ENCODE results near the gene PHOSPHO2.
A peak's percentile ranks its signal among the peaks of the same experiment; 100 is the strongest.
"Not testable (repeated sequence)": the region's sequence is repeated elsewhere in the genome, so short reads cannot be mapped to it uniquely, and the experiment has no call there.

The PHOSPHO2 gene

DNA sequence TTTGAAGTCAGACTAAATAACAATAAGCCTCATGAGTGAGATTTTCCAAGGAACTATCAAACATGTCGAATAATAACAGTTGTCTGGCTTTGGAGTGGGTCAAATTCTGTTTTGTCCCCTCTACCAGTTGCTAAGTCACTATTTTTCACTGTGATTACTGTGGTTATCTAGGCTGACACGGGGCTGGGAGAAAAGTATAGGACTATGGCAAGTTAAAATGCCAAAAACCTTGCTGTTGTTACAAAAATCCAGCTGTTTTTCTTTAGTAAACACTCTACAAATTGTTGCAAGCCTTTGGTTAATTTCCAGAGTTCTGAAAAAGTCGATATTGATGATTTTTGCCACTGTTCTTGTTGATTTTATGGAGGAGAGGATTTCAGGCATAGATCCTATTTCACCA, 1.6 kb upstream of the PHOSPHO2 start:
- no peak overlapping the region for H3K4me3 ChIP-seq (ENCODE audit: low read depth, low read length)
- no peak for DNase-seq (ENCODE audit: low read depth)
- TF ChIP-seq, protein P1, sequence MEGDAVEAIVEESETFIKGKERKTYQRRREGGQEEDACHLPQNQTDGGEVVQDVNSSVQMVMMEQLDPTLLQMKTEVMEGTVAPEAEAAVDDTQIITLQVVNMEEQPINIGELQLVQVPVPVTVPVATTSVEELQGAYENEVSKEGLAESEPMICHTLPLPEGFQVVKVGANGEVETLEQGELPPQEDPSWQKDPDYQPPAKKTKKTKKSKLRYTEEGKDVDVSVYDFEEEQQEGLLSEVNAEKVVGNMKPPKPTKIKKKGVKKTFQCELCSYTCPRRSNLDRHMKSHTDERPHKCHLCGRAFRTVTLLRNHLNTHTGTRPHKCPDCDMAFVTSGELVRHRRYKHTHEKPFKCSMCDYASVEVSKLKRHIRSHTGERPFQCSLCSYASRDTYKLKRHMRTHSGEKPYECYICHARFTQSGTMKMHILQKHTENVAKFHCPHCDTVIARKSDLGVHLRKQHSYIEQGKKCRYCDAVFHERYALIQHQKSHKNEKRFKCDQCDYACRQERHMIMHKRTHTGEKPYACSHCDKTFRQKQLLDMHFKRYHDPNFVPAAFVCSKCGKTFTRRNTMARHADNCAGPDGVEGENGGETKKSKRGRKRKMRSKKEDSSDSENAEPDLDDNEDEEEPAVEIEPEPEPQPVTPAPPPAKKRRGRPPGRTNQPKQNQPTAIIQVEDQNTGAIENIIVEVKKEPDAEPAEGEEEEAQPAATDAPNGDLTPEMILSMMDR (IDR thresholded peaks at IDR 0.05; ENCODE audit: control insufficient read depth, extremely low read depth, insufficient read depth) = no peak

DNA sequence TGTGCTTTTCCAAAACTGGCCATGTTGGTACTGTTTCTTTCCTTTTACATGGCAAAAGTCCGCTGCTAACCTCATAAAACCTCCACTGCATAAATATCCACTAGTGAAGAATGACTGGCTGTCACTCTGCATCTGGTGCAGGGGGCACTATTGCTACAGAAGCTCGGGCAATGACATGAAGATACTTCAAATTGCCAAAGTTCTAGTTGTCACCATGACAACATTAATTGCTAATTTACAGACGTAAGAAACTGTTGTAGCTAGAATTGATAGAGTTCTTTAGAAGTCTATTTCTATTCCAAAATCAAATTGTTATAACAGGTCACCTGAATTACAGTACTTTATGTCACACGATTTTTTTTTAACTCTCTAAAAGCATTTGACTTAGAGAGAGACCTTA, 909 bp upstream of the PHOSPHO2 start:
- H3K4me3 ChIP-seq (ENCODE audit: low read depth, low read length) = no peak overlapping the region; the same call in 1 of the 2 replicates

DNA sequence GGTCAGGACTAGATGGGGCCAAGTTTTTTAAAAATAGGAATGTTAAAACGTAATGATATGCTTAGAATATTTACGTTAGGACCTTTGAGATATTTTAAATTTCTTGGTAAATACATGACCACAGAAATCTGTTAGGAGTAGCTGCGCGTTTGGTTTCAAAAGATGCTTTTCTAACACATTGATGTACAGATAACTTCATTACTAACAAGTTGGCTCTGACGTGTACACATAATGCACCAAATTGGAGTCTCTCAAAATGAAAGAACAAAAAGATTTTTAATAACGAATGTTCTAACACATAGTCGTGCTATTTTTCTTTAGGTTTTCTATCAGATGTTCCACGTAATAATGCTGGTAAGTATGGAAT, 608 bp downstream of the PHOSPHO2 start:
- TF ChIP-seq, protein P1 (IDR thresholded peaks at IDR 0.05; ENCODE audit: control insufficient read depth, extremely low read depth, insufficient read depth) = no peak
- no peak for DNase-seq (ENCODE audit: low read depth)
- peak overlapping the region; percentile 86 for H3K4me3 ChIP-seq (ENCODE audit: low read depth, low read length)

More for the DNA sequence above, 909 bp upstream of the PHOSPHO2 start:
- no peak for DNase-seq (ENCODE audit: low read depth)
- TF ChIP-seq, protein P1 (IDR thresholded peaks at IDR 0.05; ENCODE audit: control insufficient read depth, extremely low read depth, insufficient read depth) = peak; percentile 32

DNA sequence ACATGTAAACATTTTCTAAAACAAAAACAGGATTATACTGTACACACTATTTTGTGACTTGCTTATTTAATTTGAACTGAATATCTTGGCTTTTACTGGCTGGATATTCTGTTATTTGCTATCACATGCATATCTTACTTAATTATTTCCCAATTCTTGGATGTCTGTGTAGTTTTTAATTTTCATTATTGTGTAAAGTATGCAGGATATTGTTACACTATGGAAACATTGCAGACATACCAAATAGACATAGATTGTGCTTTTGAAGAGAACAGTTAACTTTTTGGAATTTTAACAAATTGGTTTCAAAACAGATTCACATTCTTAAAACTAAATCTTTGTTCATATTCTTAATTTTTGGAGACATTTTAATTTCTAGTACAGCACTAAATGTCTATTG, 2.1 kb downstream of the PHOSPHO2 start:
- DNase-seq (ENCODE audit: low read depth) = no peak
- TF ChIP-seq, protein P1 (IDR thresholded peaks at IDR 0.05; ENCODE audit: control insufficient read depth, extremely low read depth, insufficient read depth) = no peak
- no peak overlapping the region for H3K4me3 ChIP-seq (ENCODE audit: low read depth, low read length)

DNA sequence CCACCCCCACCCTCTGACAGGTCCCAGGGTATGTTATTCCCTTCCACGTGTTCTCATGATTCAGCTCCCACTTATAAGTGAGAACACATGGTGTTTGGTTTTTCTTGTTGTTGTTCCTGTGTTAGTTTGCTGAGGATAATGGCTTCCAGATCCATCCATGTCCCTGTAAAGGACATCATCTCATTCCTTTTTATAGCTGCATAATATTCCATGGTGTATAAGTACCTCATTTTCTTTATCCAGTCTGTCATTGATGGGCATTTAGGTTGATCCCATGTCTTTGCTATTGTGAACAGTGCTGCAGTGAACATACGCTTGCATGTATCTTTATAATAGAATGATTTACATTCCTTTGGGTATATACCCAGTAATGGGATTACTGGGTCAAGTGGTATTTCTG, 4.9 kb downstream of the PHOSPHO2 start:
- not testable (repeated sequence) for DNase-seq (ENCODE audit: low read depth); H3K4me3 ChIP-seq (ENCODE audit: low read depth, low read length)

- TF ChIP-seq, protein P1 (IDR thresholded peaks at IDR 0.05; ENCODE audit: control insufficient read depth, extremely low read depth, insufficient read depth) = no peak
- no peak overlapping the region for H3K4me3 ChIP-seq (ENCODE audit: low read depth, low read length)
- no peak for DNase-seq (ENCODE audit: low read depth)
Observed at GRCh38 chr2:169702996-169703395, 8.7 kb downstream of the PHOSPHO2 start.

- TF ChIP-seq, protein P1 (IDR thresholded peaks at IDR 0.05; ENCODE audit: control insufficient read depth, extremely low read depth, insufficient read depth) = no peak
- H3K4me3 ChIP-seq (ENCODE audit: low read depth, low read length) = no peak overlapping the region
- peak; percentile 42 for DNase-seq (ENCODE audit: low read depth)
Observed at GRCh38 chr2:169704160-169704708, 10.0 kb downstream of the PHOSPHO2 start.

All from LNCaP clone FGC (cell line).